ENCODE results near the gene LSM7. TPM values are rescaled to one million over a fixed set of nuclear protein-coding genes. Genes with fewer than 3 reads are reported as not detected.

Gene LSM7
- total and polyA plus RNA-seq, 2 experiments from 2014 or later, result 299 to 409 TPM

- peaks cover 4% of the 10 kb centered on the region; the same call in 1 of the 2 replicates for H3F3A ChIP-seq (replicated peaks; ENCODE audit: low read depth)
- no peak for DNase-seq (ENCODE audit: low spot score)
Measured at GRCh38 chr19:2357279-2358206, 29.2 kb upstream of the LSM7 start.

More at GRCh38 chr19:2357279-2358206, 29.2 kb upstream of the LSM7 start:
- H3K79me2 ChIP-seq (replicated peaks; ENCODE audit: insufficient read depth), result no peaks in the 10 kb centered on the region
- no peaks in the 10 kb centered on the region for H3K27me3 ChIP-seq (ENCODE audit: insufficient read depth)
- H3K4me3 Mint-ChIP-seq, result no peak overlapping the region
- H3K9me3 Mint-ChIP-seq, result no peaks in the 10 kb centered on the region; the same call in 2 of the 3 replicates
- no peak overlapping the region for H3K27ac Mint-ChIP-seq
- no peaks in the 10 kb centered on the region for H3K36me3 ChIP-seq (ENCODE audit: insufficient read depth)
- peaks cover 5% of the 10 kb centered on the region for H3K4me1 Mint-ChIP-seq
- H3K9me2 ChIP-seq (ENCODE audit: insufficient read depth), result no peaks in the 10 kb centered on the region
- no peaks in the 10 kb centered on the region for H3K36me3 Mint-ChIP-seq (ENCODE audit: low read depth)
- H2AFZ ChIP-seq, result no peak overlapping the region
- no peak for ATAC-seq
- no peaks in the 10 kb centered on the region for H4K20me1 ChIP-seq (replicated peaks; ENCODE audit: insufficient read depth)
- no peak for TF ChIP-seq JUNB (IDR thresholded peaks at IDR 0.05; ENCODE audit: unreplicated experiment)
- no peak for TF ChIP-seq NANOG (IDR thresholded peaks at IDR 0.05; ENCODE audit: borderline replicate concordance)
- TF ChIP-seq EZH2 (IDR thresholded peaks at IDR 0.05; ENCODE audit: low read depth, unreplicated experiment), result no peak
- no peak for TF ChIP-seq ZNF331 (CRISPR knock-in tag; IDR thresholded peaks at IDR 0.05; ENCODE audit: low read depth)
- TF ChIP-seq ETS1 (IDR thresholded peaks at IDR 0.05), result no peak
- TF ChIP-seq REST (IDR thresholded peaks at IDR 0.05; ENCODE audit: unreplicated experiment), result no peak
- no peak for TF ChIP-seq ZNF114 (CRISPR knock-in tag; IDR thresholded peaks at IDR 0.05)
- no peaks in the 10 kb centered on the region; the same call in 1 of the 2 replicates for H3K4me1 ChIP-seq (ENCODE audit: insufficient read depth)
- H3K4me3 ChIP-seq, result no peak overlapping the region
- no peak overlapping the region for H3K27ac ChIP-seq (ENCODE audit: low read depth)
- H3K27me3 Mint-ChIP-seq (ENCODE audit: insufficient read depth, low read depth, poor library complexity), result peaks cover 15% of the 10 kb centered on the region
- no peak overlapping the region for H3K4me2 ChIP-seq

Data from GM23338 (cell line).